Panc1 (cell line): ENCODE data around the gene ZIC2.

Source experiments
- CTCF ChIP-seq: fragments of 450-650 bp; IDR thresholded peaks from 2 replicates; pipeline ENCODE4 v1.5.1; 2017; ENCODE audit warnings: mild to moderate bottlenecking
- POLR2AphosphoS5 ChIP-seq: IDR thresholded peaks from 2 replicates; pipeline ENCODE4 v1.6.1; 2012; ENCODE audit warnings: mild to moderate bottlenecking, low read depth, low read length, moderate library complexity
- REST ChIP-seq, 2 experiments: IDR thresholded peaks; 2 replicates each; pipeline ENCODE4 v1.6.1; 2011 to 2012; ENCODE audit warnings: low read depth in 2 of 2, control low read depth in 1 of 2, low read length in 1 of 2, mild to moderate bottlenecking in 1 of 2, moderate library complexity in 1 of 2; ENCODE audit not compliant: insufficient read depth in 1 of 2
- SIN3A ChIP-seq: IDR thresholded peaks from 2 replicates; pipeline ENCODE4 v1.6.1; 2012; ENCODE audit warnings: low read depth, mild to moderate bottlenecking, low read length, moderate library complexity, borderline replicate concordance; ENCODE audit not compliant: insufficient read depth
- TCF7L2 ChIP-seq: IDR thresholded peaks from 2 replicates; pipeline ENCODE4 v1.6.1; 2011; ENCODE audit warnings: mild to moderate bottlenecking, low read depth, low read length, inconsistent platforms

- TF ChIP-seq CTCF (no peak), SIN3A (no peak), REST (IDR thresholded peaks at IDR 0.05; ENCODE audit: insufficient read depth in 1 of 2, low read depth in 2 of 2, low read length in 1 of 2) (no peak), POLR2AphosphoS5 (no peak), TCF7L2 (no peak)
These were observed 14.1 kb upstream of the ZIC2 start for GRCh38 chr13:99967498-99967868.
